OCI-LY1 (cell line): ENCODE results near the gene SLC25A11.

Experiments used
- H2AFZ ChIP-seq: fragments of 200-600 bp; sonication (generic), shearing (Covaris generic); 2 replicates; pipeline ENCODE4 v1.6.0; 2014; ENCODE audit warnings: antibody characterized with exemption, mild to moderate bottlenecking, low read length
- H3F3A ChIP-seq: fragments of 200-600 bp; sonication (generic), shearing (Covaris generic); 2 replicates; pipeline ENCODE4 v1.6.0; 2014; ENCODE audit warnings: mild to moderate bottlenecking, antibody characterized with exemption, low read length, moderate library complexity; ENCODE audit not compliant: insufficient read depth
- H3K27ac ChIP-seq: fragments of 200-600 bp; sonication (generic); 2 replicates; pipeline ENCODE4 v1.5.1; 2014; ENCODE audit warnings: low read length, mixed run types, mild to moderate bottlenecking, low read depth; ENCODE audit not compliant: poor library complexity, severe bottlenecking
- H3K27me3 ChIP-seq: fragments of 200-600 bp; sonication (generic); 2 replicates; pipeline ENCODE4 v1.6.0; 2014; ENCODE audit warnings: antibody characterized with exemption, mild to moderate bottlenecking, low read length, moderate library complexity; ENCODE audit not compliant: insufficient read depth
- H3K36me3 ChIP-seq: fragments of 200-600 bp; sonication (generic); 2 replicates; pipeline ENCODE4 v1.6.1; 2014; ENCODE audit warnings: mild to moderate bottlenecking, antibody characterized with exemption, low read length, moderate library complexity, mixed read lengths; ENCODE audit not compliant: insufficient read depth
- H3K4me1 ChIP-seq: fragments of 200-600 bp; sonication (generic); 2 replicates; pipeline ENCODE4 v1.5.1; 2014; ENCODE audit warnings: mild to moderate bottlenecking, low read length, moderate library complexity; ENCODE audit not compliant: insufficient read depth, severe bottlenecking
- H3K4me2 ChIP-seq: fragments of 200-600 bp; sonication (generic), shearing (Covaris generic); 2 replicates; pipeline ENCODE4 v1.6.1; 2014; ENCODE audit warnings: low read length
- H3K4me3 ChIP-seq: fragments of 200-600 bp; sonication (generic); 2 replicates; pipeline ENCODE4 v1.5.1; 2014; ENCODE audit warnings: low read length, low read depth, mild to moderate bottlenecking, mixed read lengths; ENCODE audit not compliant: poor library complexity, severe bottlenecking
- H3K79me2 ChIP-seq: fragments of 200-600 bp; shearing (Covaris generic); 2 replicates; pipeline ENCODE4 v1.6.1; 2016; ENCODE audit warnings: mixed run types, low read length, mixed read lengths; ENCODE audit not compliant: insufficient read depth
- H3K9ac ChIP-seq: fragments of 200-600 bp; sonication (generic), shearing (Covaris generic); 2 replicates; pipeline ENCODE4 v1.6.1; 2014; ENCODE audit warnings: mild to moderate bottlenecking, low read length, mixed read lengths
- H3K9me2 ChIP-seq: fragments of 200-600 bp; sonication (generic), shearing (Covaris generic); 2 replicates; pipeline ENCODE4 v1.6.1; 2014; ENCODE audit warnings: low read depth, mild to moderate bottlenecking, low read length, mixed read lengths
- H3K9me3 ChIP-seq: fragments of 200-600 bp; shearing (Covaris generic); 2 replicates; pipeline ENCODE4 v1.6.1; 2014; ENCODE audit warnings: low read length, mixed read lengths
- H4K20me1 ChIP-seq: fragments of 200-600 bp; sonication (generic), shearing (Covaris generic); 2 replicates; pipeline ENCODE4 v1.6.0; 2016; ENCODE audit warnings: mild to moderate bottlenecking, low read length; ENCODE audit not compliant: insufficient read depth
- EZH2 ChIP-seq: fragments of 200-600 bp; sonication (generic), shearing (Covaris generic); IDR thresholded peaks from 2 replicates; pipeline ENCODE4 v1.8.0; 2017; ENCODE audit warnings: borderline replicate concordance, mixed run types, mild to moderate bottlenecking, antibody characterized with exemption, low read length, moderate library complexity, mixed read lengths
- TF ChIP-seq, protein P1 (sequence below): fragments of 200-600 bp; sonication (generic), shearing (Covaris generic); IDR thresholded peaks from 2 replicates; pipeline ENCODE4 v1.5.1; 2017; ENCODE audit warnings: mild to moderate bottlenecking, antibody characterized with exemption, low read length, moderate library complexity, mixed read lengths

SLC25A11 gene

DNA sequence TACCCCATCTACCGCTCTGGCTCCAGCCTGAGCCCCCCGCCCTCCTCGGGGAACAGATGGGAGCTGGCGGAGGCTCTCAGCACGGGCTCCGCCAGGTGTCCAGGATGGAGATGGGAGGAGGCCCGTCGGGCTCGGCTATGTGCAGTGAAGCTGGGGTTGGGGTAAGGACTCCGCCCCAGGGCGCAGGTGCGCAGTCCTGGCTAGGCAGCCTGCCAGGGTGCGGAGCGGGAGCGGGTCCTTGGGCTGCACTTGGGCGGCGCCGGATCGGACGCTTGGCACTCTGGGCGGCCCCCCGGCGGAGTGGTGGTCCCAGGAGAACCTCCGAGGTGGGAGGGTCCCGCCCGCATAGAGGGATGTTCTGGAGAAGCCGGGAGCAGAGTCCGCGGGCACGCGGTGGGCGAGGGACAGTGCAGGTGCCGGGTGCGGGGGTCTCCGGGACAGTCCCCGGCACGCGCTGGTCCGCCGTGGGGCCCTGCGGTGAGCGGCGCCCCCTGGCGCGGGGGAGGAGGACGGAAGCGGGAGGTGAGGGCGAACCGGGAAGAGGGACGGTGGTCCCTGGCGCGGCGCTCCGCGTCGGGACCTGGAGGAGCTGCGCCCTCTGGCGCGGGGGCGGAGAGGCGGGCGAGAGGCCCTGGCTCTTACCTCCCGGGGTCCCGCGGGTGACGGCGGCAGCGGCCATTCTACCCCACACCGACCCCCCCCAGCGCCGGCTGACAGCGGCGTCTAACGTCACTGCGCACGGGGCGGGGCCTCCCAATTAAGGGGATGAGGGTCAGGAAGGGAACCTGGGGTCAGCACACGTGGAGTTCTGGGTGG lies 47.3 kb upstream of the SLC25A11 start, which contains the start of gene CAMTA2:
Gene CAMTA2 (minus strand): TSS at position 725 of the 816 bp plus-strand sequence. CDS start 1,453 bp downstream, outside the sequence.
- H3K4me2 ChIP-seq: peak within 1 kb of the TSS; percentile 83
- H3K27me3 ChIP-seq: no peaks in the 10 kb centered on the region
- H3K36me3 ChIP-seq: peaks cover 14% of the 10 kb centered on the region
- no peaks in the 10 kb centered on the region for H3K79me2 ChIP-seq
- H3K9ac ChIP-seq: peak within 1 kb of the TSS; percentile 77
- no peaks in the 10 kb centered on the region for H3K9me2 ChIP-seq
- no peak within 1 kb of the TSS for H2AFZ ChIP-seq
- TF ChIP-seq, protein P1, sequence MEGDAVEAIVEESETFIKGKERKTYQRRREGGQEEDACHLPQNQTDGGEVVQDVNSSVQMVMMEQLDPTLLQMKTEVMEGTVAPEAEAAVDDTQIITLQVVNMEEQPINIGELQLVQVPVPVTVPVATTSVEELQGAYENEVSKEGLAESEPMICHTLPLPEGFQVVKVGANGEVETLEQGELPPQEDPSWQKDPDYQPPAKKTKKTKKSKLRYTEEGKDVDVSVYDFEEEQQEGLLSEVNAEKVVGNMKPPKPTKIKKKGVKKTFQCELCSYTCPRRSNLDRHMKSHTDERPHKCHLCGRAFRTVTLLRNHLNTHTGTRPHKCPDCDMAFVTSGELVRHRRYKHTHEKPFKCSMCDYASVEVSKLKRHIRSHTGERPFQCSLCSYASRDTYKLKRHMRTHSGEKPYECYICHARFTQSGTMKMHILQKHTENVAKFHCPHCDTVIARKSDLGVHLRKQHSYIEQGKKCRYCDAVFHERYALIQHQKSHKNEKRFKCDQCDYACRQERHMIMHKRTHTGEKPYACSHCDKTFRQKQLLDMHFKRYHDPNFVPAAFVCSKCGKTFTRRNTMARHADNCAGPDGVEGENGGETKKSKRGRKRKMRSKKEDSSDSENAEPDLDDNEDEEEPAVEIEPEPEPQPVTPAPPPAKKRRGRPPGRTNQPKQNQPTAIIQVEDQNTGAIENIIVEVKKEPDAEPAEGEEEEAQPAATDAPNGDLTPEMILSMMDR: peak; percentile 93
- no peak for TF ChIP-seq EZH2
- no peaks in the 10 kb centered on the region for H3K9me3 ChIP-seq
- no peaks in the 10 kb centered on the region for H4K20me1 ChIP-seq
- peaks cover 25% of the 10 kb centered on the region for H3K4me1 ChIP-seq
- H3K4me3 ChIP-seq: peak within 1 kb of the TSS; percentile 72
- 0 out of 2 replicates have a peak, but pooled peaks cover 4% of the 10 kb centered on the region for H3F3A ChIP-seq
- peak within 1 kb of the TSS; percentile 46 for H3K27ac ChIP-seq

DNA sequence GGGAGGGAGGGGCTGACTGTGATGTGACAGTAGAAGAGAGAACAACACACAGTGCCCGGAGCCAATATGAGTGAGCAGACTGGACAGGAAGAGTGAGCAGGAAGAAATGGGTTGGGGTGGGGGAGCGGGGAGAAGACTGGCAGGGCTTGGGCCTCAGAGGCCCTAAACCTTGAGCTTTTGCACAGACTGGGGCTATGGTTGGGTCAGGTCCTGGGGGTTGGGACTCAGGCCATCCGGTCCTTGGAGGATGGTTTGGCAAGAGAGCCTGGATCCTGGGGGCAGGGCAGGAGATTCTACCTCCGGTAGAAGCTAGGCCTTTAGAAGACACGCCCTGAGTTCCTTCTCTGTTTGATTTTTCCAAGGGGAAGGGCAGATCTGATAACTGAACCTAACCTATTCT lies 46.6 kb upstream of the SLC25A11 start:
- Histone ChIP-seq H3F3A (0 out of 2 replicates have a peak, but pooled peaks cover 2% of the 10 kb centered on the region), H3K9me3 (no peaks in the 10 kb centered on the region), H3K79me2 (no peaks in the 10 kb centered on the region), H3K27me3 (no peaks in the 10 kb centered on the region), H3K4me3 (peak overlapping the region; percentile 72), H2AFZ (no peak overlapping the region), H3K9me2 (no peaks in the 10 kb centered on the region), H3K9ac (peak overlapping the region; percentile 77), H3K4me2 (peak overlapping the region; percentile 83), H3K36me3 (peaks cover 21% of the 10 kb centered on the region), H3K27ac (peak overlapping the region; percentile 22), H4K20me1 (no peaks in the 10 kb centered on the region), H3K4me1 (peaks cover 25% of the 10 kb centered on the region)
- TF ChIP-seq EZH2: no peak
- TF ChIP-seq, protein P1: no peak

DNA sequence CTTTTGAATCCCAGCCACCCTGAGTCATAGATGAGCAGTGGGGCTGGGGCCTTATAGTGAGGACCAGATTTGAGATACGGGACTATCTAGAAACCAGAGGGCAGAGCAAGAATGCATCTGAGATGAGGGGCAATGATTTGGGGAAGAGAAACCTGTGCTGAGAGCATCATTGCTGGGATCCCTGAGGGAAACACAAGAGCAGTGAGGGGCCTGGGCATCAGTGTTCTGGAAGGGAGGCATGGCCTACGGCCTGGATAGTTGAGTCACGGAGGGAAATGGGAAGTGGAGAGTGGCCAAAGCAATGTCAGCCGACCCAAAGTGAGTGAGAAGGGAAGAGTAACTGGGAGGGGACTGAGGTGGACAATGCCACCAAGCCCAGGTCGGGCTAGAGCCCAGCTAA lies 42.5 kb upstream of the SLC25A11 start:
- Histone ChIP-seq H3K9ac (no peak overlapping the region), H3K27ac (no peak overlapping the region), H3F3A (no peaks in the 10 kb centered on the region), H3K79me2 (no peaks in the 10 kb centered on the region), H3K9me2 (no peaks in the 10 kb centered on the region), H3K27me3 (no peaks in the 10 kb centered on the region), H3K9me3 (no peaks in the 10 kb centered on the region), H3K36me3 (peaks cover 48% of the 10 kb centered on the region), H3K4me1 (peaks cover 19% of the 10 kb centered on the region), H3K4me2 (no peak overlapping the region), H3K4me3 (no peak overlapping the region), H2AFZ (no peak overlapping the region), H4K20me1 (no peaks in the 10 kb centered on the region)
- TF ChIP-seq, protein P1: no peak
- TF ChIP-seq EZH2: no peak
